WERI-Rb-1 (cell line): ENCODE results near the gene TXNRD1.
A peak's percentile ranks its signal among the peaks of the same experiment; 100 is the strongest.

Experiments
- DNase-seq: peaks from one replicate; pipeline ENCODE4 v3.0.0-alpha.2; 2020
- H3K27ac ChIP-seq: fragments of 250-450 bp; sonication (Bioruptor Pico); 2 replicates; pipeline ENCODE4 v1.5.1; 2020; ENCODE audit warnings: mild to moderate bottlenecking, moderate library complexity
- H3K27me3 ChIP-seq: fragments of 250-450 bp; sonication (Bioruptor Pico); 2 replicates; pipeline ENCODE4 v1.5.1; 2021; ENCODE audit warnings: mild to moderate bottlenecking, low read depth, moderate library complexity; ENCODE audit not compliant: insufficient read depth, severe bottlenecking
- H3K36me3 ChIP-seq: fragments of 250-450 bp; sonication (Bioruptor Pico); 2 replicates; pipeline ENCODE4 v1.5.1; 2020; ENCODE audit warnings: mild to moderate bottlenecking, moderate library complexity
- H3K4me3 ChIP-seq: 2 replicates; pipeline ENCODE4 v1.5.1; 2011; ENCODE audit warnings: low read depth, mild to moderate bottlenecking, control low read depth, low read length
- H3K9me3 ChIP-seq: fragments of 250-450 bp; sonication (Bioruptor Pico); 2 replicates; pipeline ENCODE4 v1.5.1; 2021; ENCODE audit warnings: mild to moderate bottlenecking, moderate library complexity; ENCODE audit not compliant: severe bottlenecking
- TF ChIP-seq, protein P1 (sequence below): IDR thresholded peaks from 2 replicates; pipeline ENCODE4 v1.5.1; 2011; ENCODE audit warnings: low read depth, mild to moderate bottlenecking, control low read depth, inconsistent platforms, low read length

TXNRD1 gene

GRCh38 chr12:104378427-104378826, 162.8 kb downstream of the TXNRD1 start:
- no peak for DNase-seq
- TF ChIP-seq, protein P1, sequence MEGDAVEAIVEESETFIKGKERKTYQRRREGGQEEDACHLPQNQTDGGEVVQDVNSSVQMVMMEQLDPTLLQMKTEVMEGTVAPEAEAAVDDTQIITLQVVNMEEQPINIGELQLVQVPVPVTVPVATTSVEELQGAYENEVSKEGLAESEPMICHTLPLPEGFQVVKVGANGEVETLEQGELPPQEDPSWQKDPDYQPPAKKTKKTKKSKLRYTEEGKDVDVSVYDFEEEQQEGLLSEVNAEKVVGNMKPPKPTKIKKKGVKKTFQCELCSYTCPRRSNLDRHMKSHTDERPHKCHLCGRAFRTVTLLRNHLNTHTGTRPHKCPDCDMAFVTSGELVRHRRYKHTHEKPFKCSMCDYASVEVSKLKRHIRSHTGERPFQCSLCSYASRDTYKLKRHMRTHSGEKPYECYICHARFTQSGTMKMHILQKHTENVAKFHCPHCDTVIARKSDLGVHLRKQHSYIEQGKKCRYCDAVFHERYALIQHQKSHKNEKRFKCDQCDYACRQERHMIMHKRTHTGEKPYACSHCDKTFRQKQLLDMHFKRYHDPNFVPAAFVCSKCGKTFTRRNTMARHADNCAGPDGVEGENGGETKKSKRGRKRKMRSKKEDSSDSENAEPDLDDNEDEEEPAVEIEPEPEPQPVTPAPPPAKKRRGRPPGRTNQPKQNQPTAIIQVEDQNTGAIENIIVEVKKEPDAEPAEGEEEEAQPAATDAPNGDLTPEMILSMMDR: no peak

DNA sequence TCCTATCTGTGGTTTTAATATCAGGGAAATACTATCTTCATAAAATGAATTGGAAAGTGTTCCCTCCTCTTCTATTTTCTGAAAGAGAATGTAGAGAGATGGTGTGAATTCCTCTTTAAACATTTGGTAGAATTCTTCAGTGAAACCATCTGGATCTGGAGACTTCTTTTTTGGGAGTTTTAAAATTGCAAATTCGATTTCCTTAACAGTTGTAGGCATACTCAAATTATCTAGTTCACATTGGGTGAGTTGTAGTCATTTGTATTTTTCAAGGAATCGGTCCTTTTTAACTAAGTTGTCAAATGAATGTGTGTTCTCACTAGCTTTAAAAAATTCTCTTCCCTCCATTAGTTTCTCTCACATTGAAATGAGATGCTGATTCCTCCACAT, 165.8 kb downstream of the TXNRD1 start:
- Histone ChIP-seq H3K27me3 (no peaks in the 10 kb centered on the region), H3K27ac (no peak overlapping the region), H3K9me3 (no peaks in the 10 kb centered on the region), H3K36me3 (no peaks in the 10 kb centered on the region), H3K4me3 (no peak overlapping the region)
- DNase-seq: no peak
- TF ChIP-seq, protein P1: no peak

More at GRCh38 chr12:104378427-104378826, 162.8 kb downstream of the TXNRD1 start:
- Histone ChIP-seq H3K27ac (no peak overlapping the region), H3K36me3 (no peaks in the 10 kb centered on the region), H3K9me3 (no peaks in the 10 kb centered on the region), H3K27me3 (no peaks in the 10 kb centered on the region), H3K4me3 (no peak overlapping the region)

DNA sequence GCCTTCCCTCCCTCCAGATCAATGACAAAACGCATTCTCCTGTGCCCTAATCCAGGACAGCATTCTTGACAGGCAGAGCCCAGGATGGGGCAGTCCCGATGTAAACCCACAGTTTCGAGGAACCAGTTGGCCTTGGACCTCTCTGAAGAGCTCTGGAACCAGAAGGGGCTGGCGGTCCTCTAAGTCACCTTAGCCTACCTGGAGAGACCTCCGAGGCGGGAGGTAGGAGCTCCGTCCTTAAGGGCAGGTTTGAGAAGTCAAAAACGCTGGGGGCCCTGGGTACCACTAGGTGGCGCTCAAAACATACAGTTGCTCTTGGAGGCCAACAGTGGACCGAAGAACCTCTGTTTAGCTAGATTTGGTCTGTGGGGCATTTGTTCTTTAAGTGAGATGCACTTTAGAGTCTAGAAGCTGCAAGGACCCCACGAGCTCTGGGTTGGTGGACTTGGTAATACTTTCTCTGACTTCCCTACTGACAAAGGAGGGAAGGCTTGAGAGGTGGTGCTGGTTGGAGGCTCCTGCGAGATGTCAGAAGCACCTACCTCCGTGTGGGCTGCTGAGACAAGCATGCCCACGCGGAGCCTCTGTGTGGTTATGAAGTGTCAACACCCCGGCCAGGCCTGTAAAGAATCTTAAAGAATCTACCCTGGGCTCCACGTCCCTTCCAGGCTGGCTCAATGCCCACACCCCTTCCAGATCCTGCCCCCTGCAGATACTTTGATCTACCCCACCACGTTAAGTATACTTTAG, 166.3 kb downstream of the TXNRD1 start:
- Histone ChIP-seq H3K36me3 (no peaks in the 10 kb centered on the region), H3K9me3 (no peaks in the 10 kb centered on the region), H3K27ac (no peak overlapping the region), H3K4me3 (no peak overlapping the region), H3K27me3 (no peaks in the 10 kb centered on the region)
- DNase-seq: peak; percentile 74
- TF ChIP-seq, protein P1: peak; percentile 87

DNA sequence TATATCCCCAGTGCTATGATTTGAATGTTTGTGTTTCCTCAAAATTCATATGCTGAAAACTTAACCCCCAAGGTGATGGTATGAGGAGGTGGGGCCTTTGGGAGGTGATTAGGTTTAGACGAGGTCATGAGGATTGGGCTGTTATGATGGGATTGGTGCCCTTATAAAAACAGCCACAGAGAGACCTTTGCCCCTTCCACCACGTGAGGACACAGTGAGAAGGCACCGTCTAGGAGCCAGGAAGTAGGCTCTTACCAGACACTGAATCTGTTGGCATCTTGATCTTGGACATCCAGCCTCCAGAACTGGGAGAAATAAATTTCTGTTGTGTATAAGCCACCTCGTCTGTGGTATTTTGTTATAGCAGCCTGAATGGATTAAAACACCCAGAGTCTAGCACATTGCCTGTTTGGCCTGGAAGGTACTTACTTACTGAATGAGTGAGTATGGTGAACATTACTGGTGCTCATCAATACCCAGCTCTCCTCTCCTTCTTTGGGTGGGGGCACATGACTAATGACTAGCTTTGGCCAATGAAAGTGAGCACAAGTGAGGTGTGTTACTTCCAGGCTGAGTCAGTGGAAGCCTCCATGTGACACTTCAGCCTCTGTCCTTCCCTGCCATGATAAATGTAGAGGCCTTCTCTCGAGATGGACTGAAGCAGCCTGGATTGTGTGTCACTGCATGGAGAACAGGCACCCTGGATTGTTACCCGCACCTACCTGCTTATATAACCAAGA, 168.7 kb downstream of the TXNRD1 start:
- H3K36me3 ChIP-seq: no peaks in the 10 kb centered on the region
- no peak overlapping the region for H3K27ac ChIP-seq
- H3K4me3 ChIP-seq: no peak overlapping the region
- H3K9me3 ChIP-seq: no peaks in the 10 kb centered on the region
- no peaks in the 10 kb centered on the region for H3K27me3 ChIP-seq
- TF ChIP-seq, protein P1: no peak
- no peak for DNase-seq

- H3K9me3 ChIP-seq: no peaks in the 10 kb centered on the region
- no peaks in the 10 kb centered on the region for H3K27me3 ChIP-seq
- no peaks in the 10 kb centered on the region for H3K36me3 ChIP-seq
- no peak overlapping the region for H3K4me3 ChIP-seq
- no peak for DNase-seq
- TF ChIP-seq, protein P1: no peak
- H3K27ac ChIP-seq: no peak overlapping the region
Observed at GRCh38 chr12:104385510-104385909, 169.9 kb downstream of the TXNRD1 start.
